Activated CD8-positive, alpha-beta memory T cell treated with anti-CD3 and anti-CD28 coated beads, Interleukin-2, amount 50 U/mL, for 48 hours (primary cell): ENCODE data around the gene KCNIP4.

Experiments
- DNase-seq: peaks from one replicate; pipeline ENCODE4 v3.0.0-alpha.2; 2020

KCNIP4 gene

DNA sequence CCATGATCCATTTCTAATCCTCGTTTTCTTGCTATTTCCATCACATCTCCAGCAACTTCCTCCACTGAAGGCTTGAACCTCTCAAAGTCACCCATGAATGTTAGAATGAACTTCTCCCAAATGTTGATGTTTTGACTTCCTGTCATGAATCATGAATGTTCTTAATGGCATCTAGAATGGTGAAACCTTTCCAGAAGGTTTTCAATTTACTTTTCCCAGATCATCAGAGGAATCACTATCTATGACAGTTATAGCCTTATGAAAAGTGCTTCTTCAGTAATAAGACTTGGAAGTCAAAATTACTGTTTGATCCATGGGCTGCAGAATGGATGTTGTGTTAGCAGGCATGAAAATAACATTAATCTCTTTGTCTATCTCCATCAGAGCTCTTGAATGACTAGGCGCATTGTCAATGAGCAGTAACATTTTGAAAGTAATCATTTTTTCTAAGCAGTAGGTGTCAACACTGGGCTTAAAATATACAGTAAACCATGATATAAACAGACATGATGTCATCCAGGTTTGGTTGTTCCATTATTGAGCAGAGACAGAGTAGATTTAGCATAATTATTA is 268.2 kb downstream of the KCNIP4 start:
- DNase-seq = no peak

DNA sequence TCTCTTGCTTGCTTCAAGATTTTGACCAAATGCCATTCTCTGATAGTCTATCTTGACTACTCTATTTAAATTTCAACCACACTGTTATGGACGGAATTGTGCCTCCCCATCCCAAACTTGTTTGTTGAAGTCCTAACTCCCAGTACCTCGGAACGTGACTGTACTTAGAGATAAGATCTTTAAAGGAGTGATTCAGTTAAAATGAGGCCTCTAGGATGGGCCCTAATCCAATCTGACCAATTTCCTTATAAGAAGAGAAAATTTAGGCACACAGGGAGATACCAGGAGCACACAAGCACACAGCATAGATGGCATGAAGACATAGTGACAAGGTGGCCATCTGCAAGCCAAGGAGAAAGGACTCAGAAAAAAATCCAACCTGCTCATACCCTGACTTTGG is 269.9 kb downstream of the KCNIP4 start:
- DNase-seq = no peak

DNA sequence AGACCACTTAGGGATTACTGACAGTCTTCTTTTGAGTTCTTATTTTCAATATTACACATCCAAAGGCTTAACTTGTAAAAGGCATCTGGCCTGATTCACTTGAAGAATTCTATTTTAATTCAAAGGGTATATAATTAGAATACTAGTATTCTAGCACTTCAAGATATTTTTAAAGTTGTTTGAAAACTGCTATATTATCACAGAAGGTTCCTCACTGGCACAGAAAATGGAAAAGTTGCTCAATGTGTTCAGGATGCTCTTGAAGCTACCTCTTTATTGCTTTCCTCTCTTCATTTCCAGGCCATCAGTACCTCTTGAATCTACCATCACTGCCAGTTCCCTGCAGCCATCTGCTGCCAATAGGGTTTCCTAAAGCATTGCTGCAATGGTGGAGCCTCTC is 271.4 kb downstream of the KCNIP4 start:
- no peak for DNase-seq

DNA sequence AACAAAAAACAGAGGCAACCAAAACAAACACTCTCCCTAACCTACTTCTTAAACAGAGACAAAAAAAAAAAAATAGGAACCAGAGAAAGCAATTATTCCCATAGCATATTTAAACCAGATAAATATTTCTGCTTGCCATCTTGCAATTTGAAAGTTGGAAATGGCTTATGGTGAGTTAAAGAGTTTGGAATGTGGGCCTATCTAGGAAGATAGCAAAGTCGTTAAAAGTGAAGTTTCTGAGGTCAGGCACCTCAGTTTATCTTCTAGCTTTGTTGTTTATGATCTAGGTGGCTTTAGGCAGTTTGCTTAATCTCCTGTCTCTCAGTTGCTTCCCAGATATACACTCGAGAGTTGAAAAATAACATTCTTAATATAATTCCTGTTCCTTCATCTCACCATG is 284.2 kb downstream of the KCNIP4 start:
- no peak for DNase-seq

DNA sequence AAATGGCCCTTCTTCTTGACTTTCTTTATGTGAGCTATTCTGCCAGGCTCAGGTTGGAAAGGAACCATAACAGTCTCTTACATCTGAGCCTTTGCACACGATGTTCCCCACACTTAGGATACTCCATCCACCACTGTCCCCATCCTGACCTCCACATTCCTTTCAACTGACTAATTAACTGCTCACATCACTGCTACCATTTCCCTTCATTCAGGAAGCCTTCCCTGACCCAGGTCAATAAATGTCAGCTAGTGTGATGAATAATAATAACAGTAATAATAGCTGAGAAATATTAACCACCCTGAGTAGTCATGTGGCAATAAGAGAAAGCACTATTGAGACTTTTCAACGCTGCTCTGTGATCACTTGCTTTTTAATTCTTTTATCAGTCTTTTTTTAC is 291.7 kb downstream of the KCNIP4 start:
- no peak for DNase-seq

DNA sequence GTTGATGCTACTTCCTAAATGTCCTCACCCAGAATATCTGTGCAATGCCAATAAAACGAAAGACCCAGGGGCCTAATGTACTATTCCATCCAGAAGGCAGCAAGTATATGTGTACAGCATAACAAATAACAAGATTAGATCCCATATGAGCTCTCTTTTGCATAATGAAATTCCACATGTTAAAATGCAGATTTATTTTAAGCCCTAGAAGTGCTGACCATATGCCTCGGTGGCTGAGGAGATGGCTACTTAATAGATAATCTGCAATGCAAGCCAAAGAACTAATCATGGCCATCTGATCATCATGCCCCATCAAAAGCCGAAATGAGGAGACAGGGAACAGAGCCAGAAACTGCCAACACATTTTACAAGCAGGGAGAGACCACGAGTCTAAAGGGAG is 293.5 kb downstream of the KCNIP4 start:
- DNase-seq = no peak

DNA sequence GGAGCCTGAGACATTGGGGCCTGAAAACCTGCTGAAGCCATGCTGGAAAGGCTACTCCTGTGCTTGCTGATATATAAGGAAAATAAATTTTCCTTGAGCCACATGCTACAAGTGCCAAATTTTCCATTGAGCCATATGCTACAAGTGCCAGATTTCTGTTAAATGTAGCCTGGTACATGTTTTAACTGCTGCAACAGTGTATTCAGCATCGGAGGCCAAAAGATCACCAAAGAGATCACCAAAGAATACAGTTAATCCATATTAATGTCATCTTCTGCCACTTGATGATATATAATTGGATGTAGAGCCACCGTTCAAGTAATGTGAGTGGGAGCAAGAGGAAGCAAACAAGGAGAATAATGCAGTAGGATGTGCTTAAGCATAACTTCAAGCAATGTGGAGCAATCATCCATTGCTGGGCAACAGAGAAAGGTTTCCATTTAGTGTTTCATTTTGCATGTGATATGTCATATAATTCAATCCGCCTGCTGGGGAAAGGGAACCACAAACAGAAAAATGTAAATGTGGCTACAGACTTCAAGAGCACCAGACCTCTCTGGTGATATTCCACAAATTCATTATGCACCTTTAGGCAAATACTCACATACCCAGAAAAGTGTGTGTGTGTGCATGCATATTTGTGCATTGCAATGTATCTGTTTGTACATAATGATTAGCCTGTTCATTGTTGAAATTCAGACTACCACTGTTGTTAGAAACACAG is 295.9 kb downstream of the KCNIP4 start:
- no peak for DNase-seq

DNA sequence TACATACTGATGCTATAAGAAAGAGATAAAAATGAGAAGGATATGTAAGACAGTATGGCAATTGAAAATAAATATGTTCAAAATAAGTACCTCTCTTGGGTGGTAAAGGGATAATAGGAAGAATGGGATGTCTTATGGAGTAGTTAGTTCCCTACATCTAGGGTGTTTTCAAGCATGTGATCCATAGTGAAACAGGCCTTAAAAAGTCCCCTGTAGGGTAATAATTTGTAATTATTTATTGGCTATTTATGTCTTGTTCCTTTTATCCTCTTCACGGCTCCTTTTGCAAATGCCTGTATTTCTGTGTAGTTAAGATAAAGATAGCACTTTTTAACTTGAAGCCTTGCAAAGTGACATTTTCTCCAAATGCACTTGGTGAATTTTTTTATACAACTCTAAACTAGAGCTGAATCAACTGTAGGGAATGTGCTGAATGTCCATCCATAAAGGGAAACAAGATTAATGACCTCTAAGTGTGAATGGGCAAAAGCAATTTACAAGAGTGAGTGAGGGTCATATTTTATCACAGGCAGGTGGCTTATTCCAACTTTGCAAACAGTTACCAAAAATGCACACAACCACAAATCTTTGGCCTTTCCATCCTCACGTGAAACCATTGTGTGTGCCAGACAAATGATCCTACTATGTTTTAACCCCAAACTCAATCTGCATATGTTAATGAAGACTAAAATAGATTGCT is 299.0 kb downstream of the KCNIP4 start:
- no peak for DNase-seq

DNA sequence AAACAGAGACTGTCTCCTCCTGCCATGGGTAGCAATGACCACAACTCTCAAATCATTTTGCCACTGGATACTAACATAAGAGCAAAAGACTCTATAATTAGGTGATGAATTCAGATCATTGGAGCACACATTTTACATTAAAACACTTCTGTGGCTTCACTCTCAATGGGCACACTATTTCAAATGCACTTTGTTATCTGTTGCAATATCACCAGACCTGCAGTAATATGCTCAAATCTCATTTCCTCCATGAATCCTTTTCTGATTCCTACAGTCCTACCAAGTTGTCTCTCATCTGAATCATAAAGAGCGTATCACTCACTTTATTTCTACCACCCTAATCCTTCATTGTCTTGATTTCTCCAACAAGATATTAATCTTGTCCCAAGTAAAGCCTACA is 302.8 kb downstream of the KCNIP4 start:
- DNase-seq = no peak

DNA sequence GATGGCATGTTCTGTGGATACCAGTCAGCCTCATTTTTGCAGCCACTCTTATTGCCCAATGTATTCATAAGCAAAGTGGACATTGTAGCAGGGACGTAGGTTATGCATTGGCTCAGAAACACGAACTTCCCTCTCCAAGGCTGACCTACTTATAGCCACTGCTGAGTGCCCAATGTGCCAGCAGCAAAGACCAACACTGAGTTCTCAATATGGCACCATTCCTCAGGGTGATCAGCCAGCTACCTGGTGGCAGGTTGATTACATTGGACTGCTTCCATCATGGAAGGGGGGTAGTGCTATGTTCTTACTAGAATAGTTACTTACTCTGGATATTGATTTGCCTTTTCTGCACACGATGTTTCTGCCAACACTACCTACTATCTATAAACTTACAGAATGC is 306.9 kb downstream of the KCNIP4 start:
- DNase-seq = no peak

DNA sequence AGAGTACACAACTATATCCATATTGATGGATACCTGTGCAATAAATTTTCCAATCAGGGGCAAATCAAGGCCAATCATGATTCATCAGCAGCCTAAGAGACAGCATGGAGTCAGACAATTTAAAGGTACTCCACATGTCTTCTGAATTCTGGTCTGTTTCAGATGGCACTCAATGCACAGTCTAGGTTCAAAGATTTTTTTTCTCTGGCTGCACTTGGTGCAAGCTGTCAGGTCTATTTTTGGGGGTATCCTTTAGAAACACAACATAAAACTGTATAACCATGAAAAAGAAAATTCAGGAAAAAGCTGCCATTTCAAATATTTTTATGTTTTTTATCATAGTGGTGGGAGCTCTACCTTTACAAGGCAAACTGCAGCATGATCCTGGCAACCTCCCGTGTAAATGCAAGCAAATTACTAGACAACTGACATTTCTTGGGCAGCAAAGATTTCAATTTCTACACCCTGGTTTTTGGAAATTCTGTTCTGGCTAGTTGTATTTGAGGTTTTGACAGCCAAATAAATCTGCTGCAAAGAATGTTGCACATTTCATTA is 310.3 kb downstream of the KCNIP4 start:
- DNase-seq = no peak

DNA sequence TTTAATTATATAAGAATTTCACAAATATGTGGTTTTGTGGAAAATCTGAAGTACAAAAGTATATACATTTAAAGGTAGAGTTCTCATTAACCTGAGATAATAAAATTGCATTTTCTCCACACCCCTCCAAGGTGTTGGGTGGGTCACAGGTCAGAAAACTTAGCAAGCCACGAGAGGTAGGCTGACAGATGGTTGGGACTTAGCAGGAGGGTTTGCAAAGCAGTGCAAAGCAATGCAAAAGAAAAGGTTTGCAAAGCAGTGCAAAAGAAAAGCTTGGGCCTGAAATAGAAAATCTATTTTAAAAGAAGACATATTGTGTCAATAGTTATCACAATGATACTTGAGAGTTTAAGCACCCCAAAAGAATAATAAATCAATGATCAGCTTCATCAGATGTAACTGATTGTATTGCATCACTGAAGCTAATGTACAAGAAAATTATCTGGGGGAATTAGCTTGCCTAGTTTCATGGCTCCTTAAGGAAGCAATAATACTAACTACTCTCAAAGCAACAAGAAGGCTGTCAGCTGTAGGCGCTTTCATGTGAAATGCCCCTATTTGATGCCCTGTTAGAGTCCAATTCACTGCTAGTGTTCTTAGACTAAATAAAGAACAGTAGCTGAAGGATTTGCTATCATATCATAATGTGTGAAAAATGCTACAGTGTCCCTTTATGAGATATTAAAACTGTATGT is 319.5 kb downstream of the KCNIP4 start:
- no peak for DNase-seq

DNA sequence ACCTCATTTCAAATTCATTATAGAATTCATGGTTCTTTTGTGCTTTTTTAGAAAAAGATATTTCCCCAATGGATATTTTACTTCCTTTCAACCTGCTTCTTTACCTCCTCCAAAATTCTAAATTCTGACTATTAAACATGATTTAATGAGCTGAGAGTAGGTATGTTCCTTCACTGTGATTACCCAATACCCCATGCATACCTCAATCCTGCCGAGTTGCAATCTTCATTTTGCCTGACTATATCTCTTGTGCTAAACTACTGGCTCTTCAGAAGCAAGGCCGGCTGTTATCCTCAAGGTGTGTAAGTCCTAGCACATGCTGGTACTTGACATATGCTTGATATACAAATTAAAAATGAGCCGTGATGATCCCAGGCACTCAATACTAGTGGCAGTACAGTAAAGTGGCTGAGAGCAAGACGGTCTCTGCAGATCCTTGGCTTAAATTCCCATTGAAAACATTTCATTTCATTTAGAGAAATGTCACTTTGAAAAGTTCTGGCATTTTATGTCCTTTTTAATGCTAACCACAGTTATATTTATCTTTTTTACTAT is 320.4 kb downstream of the KCNIP4 start:
- no peak for DNase-seq

DNA sequence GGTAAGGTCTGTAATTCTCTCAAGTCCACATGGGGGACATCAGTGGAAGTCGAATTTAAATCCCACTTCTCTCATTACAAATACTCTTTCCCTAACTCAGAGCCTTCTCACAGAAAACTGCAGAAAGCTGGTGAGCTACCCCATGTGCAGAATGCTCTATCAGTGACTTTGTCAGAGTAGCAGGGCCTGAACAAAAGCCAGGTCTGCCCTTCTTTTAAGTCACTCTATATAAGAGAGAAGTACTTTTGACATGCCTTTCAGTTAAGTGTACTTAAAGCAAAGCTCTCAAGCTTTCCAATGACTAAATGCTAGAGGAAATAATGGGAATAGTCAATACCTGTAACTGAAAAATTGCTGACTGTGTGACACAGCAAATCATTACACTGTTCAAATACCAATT is 323.1 kb downstream of the KCNIP4 start:
- no peak for DNase-seq

DNA sequence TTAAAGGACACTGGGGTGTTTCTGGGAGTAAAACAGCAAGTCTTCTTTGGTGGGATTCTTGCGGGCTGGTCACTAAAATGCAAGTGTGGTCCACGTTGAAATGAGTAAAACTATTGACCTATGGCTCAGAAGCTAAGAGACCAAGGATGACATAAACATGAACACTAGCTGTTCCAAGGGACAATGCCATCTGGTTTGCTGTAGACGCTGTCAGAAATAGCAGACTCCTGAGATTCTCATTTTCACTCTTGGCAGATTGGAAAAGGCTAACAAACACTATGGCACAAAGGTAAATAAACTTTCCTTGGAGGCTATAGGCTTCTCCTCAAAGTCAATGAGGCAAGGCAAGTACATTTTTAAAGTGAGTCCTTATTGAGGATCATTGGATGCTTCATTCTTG is 343.6 kb downstream of the KCNIP4 start:
- DNase-seq = no peak

DNA sequence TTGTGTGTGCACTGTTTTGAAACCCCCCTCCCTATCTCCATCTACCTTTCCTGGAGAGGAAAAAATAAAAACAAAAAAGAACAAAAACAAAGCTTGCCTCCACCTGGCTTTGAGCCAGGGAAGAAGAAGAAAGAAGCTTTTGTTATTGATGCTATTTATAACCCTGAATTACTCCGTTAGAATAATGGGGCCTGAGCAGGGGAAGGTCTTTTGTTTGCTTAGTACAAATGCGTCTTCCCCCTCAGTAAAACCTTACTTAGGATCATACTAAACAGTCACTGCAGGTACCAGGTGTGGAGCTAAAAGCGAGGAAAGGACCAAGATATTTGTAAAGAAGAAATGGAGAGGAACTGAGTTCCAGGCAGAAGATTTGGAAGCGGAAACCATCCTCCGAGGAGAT is 352.1 kb downstream of the KCNIP4 start:
- no peak for DNase-seq

DNA sequence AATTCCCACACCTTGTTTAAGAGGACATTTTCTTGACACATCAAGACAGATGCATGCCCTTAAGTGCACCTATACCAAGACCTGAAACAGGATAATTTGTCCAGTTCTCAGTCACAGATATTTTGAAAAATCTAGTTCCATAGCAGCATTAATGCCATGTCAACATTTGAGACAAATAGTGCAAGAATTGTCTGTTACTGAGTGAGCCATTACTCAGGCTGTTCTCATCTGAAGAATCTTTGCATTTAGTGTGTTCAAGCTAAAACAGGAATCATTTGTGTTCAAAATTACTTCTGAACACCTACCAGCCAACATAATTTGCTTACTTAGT is 354.9 kb downstream of the KCNIP4 start:
- no peak for DNase-seq

DNA sequence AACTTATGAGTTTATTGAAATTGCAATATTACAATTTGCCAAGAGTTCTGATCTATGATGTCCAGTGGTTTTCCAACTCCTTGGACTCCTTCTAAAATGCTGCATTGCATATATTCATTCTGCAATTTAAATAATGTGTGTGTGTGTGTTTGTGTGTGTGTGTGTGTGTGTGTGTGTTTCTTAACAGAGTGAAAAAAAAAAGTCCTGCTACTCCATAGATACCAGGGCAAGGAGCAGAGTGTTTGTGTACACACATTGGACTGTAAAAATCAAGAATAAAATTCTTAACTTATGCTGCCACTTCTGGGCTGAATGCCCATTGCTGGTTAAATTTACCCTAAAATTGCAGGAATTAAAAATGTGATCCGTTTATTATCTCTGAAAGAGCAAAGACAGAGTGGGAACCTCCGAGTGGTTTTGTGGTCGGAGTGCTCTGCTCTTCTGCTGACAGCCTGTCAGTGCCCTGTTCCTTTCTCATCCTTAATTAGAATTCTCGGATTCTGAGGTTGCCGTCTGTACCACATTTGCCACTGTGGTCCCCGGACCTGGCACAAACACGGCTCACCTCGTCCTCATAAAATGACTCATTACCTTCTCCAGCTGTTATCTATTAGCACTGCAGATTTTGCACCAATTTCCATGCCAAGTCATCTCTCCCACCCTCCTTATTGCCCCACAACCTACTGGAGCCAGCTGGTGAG is 355.5 kb downstream of the KCNIP4 start:
- no peak for DNase-seq

DNA sequence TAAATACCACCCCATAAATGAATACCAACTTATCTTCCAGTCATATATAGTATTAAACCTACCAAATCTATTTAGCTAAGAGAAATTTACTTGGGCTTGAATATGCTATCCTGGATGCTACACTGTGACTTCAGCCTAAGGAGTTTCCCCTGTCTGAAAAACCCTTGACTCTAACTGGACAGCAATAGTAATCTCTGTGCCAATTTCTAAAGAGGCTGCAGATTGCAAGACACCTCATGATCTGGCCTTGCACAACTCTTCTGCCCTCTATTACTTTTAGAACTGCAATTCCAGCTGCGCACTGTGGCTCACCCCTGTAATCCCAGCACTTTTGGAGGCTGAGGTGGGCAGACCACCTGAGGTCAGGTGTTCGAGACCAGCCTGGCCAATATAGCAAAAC is 371.5 kb downstream of the KCNIP4 start:
- DNase-seq = no peak

DNA sequence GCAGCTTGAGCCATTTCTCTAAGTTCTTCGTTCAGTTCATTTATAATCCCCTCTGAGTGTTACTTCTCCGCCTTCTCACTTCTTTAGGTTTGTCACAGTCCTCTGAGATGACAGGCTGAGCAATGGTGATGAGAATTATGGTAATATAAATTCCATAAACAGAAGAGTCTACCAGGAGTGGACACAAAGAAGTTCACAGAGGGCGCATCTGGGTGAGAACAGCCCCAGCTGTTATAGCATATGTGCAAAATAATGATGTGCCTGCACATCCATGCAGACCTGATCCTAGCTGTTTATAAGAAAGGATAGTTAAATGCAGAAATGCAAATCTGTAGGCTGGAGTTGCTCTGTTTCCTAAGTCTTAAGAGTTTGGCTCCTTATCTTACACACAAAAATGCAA is 377.5 kb downstream of the KCNIP4 start:
- DNase-seq = no peak

DNA sequence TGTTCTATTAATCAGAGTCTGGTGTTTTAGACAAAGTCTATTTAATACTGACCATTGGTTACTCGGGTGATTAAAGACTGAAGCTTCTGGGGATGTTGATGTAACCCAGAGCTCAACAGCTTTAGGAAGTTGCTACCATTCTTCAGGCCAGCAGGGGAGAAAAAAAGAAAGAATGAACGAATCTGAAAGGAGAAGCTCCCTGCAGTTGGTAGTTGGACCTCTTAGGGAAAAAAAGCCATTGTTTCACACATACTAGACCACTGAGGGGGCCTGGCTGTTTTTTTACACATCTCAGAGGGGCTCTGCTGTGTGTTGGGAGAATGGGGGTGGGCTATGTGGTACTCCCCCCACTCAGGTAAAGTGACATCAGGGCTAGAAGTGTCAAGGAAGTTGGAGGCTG is 378.9 kb downstream of the KCNIP4 start:
- DNase-seq = no peak

DNA sequence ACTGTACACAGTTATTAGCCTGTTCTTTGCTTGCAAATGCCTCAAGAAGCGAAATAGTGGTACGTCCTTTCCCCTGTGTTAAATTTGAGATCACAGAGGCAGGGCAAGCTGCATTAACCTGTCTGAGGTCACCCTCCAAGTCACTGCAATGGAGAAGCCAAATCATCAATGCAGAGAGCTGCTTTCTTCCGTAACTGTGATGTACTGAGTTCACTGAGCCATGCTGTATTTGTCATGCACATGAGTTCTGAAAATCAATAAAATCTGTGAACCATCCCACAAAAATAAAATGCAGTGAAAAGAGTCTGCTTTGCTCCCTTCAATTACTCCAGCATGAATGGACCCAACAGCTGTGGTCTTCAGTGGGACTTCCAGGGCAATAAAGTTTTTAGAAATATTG is 393.5 kb downstream of the KCNIP4 start:
- DNase-seq = no peak

DNA sequence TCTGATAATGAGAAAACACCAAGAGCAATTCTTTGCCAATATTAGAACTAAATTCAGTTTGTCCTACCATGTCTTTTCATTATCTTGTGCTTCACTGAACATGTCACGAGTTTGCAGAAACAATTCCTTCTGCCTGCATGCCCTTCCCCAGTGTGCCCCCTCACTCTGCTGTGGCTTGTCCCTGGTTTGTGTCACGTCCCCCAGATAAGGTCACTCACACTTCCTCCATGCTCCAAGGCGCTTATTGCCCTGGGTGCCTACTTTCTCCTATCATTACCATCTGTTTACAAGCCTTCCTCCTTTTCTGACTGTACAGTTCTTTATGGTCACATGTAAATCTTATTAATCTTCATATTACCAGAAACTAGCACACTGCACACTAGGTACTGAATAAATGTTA is 394.1 kb downstream of the KCNIP4 start:
- no peak for DNase-seq
